GM12892 (cell line): ENCODE measurements around the gene VPS11.

ENCODE experiments used
- POLR2A ChIP-seq: IDR thresholded peaks from 2 replicates; pipeline ENCODE4 v1.6.1; 2011; ENCODE audit warnings: low read depth, low read length, control low read depth
- POLR2AphosphoS5 ChIP-seq: IDR thresholded peaks from 2 replicates; pipeline ENCODE4 v1.6.1; 2011; ENCODE audit warnings: low read depth, low read length, control low read depth

DNA sequence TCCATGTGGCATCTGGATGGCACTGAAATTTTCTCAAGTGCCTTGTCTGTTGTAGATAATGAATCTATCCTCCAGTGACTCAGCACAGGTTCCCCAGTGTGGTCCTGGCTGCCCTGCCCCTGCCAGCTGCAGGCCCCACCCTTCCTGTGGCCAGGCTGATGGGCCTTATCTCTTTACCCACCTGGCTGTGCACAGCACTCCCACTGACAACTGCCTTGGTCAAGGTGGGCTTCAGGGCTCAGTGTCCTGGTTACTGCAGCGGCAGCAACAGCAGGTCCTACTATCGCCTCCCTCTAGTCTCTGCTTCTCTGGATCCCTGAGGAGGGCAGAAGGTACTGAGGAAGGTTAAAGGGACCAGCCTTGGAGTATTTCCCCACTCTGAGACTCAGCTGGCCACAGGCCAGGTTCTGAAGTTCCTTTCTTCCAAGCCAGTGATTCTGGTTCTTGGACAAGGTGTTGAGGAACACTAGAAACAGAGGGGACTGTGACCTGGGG lies 20.2 kb downstream of the VPS11 start:
- TF ChIP-seq POLR2AphosphoS5: no peak
- TF ChIP-seq POLR2A: no peak
